NCI-H446 (cell line): ENCODE measurements around the gene GALNTL6.
"Not testable (repeated sequence)": the region's sequence is repeated elsewhere in the genome, so short reads cannot be mapped to it uniquely, and the experiment has no call there.

Source experiments
- DNase-seq, 2 experiments: peaks; one replicate each; lab custom pipeline; 2025; lab: John Stamatoyannopoulos, UW

Gene GALNTL6

GRCh38 chr4:172867835-172868234 is 1054.6 kb downstream of the GALNTL6 start:
- DNase-seq: no peak

DNA sequence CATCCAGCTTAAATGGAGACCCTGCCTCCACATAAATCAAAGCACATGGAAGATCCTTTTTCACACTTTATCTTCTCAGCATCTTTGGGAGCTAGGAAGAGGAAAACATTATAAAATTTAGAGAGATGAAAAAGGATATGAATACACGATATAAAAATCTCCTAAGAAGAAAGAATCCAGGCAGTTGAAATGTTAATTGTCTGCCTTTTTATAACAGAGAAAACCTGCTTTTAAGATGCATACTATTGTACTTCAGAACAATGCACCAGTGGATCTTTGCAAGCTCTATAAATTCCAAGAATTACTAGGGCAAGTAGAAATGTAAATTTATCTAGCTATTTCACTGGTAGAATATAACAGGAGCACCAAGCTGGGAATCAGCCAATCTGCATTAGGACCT is 1055.1 kb downstream of the GALNTL6 start:
- DNase-seq: no peak

GRCh38 chr4:172869621-172870268 is 1056.5 kb downstream of the GALNTL6 start:
- DNase-seq: no peak

- DNase-seq: no peak
Measured at GRCh38 chr4:172871381-172871780, 1058.2 kb downstream of the GALNTL6 start.

- DNase-seq: no peak
Measured at GRCh38 chr4:172874944-172875343, 1061.7 kb downstream of the GALNTL6 start.

- no peak for DNase-seq
Measured at GRCh38 chr4:172876394-172876793, 1063.2 kb downstream of the GALNTL6 start.

DNA sequence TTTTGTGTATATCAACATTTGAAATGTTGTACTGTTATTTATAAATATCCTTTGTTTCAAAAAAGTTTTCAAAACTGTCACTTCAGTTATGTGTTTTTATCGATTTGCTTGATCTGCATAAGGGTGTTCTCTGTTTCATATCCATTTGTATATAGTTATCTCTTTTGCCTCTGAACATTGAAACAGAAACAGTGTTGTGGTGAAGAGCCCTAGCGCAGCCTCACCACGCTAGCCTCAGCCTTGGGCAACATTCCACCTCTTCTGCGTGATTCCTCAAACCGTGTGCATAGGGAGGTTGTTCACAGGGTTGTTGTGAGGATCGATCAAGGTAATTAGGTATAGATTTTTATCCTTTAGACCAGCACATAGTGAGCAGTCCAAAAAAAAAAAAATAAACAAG is 1068.4 kb downstream of the GALNTL6 start:
- DNase-seq: no peak

DNA sequence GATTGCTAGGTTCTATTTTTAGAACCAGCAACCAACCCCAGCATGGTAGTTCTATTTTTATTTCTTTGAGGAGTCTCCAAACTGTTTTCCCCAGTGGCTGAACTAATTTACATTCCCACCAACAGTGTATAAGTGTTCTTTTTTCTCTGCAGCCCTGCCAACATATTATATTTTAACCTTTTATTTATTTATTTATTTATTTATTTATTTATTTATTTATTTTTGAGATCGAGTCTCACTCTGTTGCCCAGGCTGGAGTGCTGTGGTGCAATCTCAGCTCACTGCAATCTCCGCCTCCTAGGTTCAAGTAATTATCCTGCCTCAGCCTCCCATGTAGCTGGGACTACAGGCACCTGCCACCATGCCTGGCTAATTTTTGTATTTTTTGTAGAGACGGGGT is 1074.2 kb downstream of the GALNTL6 start:
- not testable (repeated sequence) for DNase-seq

GRCh38 chr4:172887959-172888358 is 1074.8 kb downstream of the GALNTL6 start:
- no peak for DNase-seq

DNA sequence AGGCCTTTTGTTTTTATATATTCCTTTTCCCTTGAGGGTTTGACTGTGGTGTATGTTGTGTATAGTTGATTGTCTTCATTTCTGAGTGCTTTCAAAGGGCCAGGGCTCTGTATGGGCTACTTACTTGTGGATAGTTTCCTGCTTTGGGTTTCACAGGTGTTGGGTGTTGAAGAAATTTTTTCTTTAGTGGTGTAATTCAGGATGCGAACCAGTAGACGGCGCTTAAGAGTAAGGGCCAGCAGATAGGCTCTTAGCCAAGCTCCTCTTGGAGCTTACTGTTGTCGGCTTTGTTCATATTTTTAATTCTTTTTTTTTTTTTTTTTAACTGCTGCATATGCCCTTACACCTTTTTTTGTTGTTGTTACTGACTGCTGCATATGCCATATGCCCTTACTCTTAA is 1079.1 kb downstream of the GALNTL6 start:
- DNase-seq: peak in 1 of 2 experiments; percentile 1

- no peak for DNase-seq
Measured at GRCh38 chr4:172895699-172896098, 1082.5 kb downstream of the GALNTL6 start.

- no peak for DNase-seq
Measured at GRCh38 chr4:172897046-172897445, 1083.8 kb downstream of the GALNTL6 start.

DNA sequence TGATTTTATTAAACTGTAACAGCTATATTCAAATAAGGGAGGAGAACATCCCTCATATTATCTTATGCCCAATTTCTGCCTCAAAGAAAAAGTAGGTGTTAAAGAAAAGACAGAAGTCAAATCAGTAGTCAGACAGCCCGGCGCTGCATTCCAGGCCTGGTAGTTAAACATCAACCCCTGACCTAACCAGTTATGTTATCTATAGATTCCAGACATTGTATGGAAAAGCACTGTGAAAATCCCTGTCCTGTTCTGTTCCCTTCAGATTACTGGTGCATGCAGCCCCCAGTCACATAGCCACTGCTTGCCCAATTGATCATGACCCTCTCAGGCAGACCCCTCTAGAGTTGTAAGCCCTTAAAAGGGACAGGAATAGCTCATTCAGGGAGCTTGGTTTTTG is 1085.5 kb downstream of the GALNTL6 start:
- no peak for DNase-seq

- DNase-seq: no peak
Measured at GRCh38 chr4:172899861-172900260, 1086.7 kb downstream of the GALNTL6 start.

- no peak for DNase-seq
Measured at GRCh38 chr4:172900900-172901299, 1087.7 kb downstream of the GALNTL6 start.

GRCh38 chr4:172912468-172912867 is 1099.3 kb downstream of the GALNTL6 start:
- DNase-seq: not testable (repeated sequence)

GRCh38 chr4:172917403-172917802 is 1104.2 kb downstream of the GALNTL6 start:
- DNase-seq: not testable (repeated sequence)

GRCh38 chr4:172919269-172919668 is 1106.1 kb downstream of the GALNTL6 start:
- DNase-seq: no peak

- DNase-seq: no peak
Measured at GRCh38 chr4:172927096-172927814, 1114.1 kb downstream of the GALNTL6 start.

- DNase-seq: no peak
Measured at GRCh38 chr4:172928347-172928746, 1115.1 kb downstream of the GALNTL6 start.

DNA sequence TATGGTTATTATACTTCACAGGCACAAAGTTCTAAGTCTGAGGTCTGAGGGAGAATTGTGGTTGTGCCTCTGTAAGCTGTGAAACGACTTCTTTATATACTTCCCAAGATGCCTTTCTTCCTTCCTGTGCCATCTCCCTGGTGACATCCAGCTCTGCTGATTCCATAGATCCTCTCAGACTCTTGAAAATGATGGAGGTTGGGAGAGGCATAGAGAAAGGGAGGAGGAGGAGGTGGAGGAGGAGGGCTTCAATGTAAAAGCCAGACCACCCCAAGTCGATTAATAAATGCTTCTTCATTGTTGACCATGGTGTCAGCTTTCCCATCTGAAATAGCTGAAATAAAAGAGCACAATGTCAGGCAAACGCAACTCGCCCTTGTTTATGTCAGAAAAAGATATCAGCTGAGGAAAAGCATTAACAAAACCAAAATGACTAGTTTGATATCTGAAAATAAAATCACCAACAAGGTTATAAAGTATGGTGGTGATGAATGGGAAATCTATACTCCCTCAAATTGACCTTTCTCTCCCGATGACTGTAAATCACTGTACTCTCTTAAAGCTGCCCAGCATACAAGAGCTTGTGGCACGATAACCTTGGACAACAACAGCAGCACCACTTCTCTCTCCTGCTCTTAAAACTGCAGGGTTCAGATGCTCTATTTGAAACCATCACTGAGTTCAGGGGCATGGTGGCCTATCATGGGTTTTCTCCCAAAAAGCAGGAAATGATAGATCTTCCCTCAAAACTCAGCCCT is 1125.0 kb downstream of the GALNTL6 start:
- no peak for DNase-seq

DNA sequence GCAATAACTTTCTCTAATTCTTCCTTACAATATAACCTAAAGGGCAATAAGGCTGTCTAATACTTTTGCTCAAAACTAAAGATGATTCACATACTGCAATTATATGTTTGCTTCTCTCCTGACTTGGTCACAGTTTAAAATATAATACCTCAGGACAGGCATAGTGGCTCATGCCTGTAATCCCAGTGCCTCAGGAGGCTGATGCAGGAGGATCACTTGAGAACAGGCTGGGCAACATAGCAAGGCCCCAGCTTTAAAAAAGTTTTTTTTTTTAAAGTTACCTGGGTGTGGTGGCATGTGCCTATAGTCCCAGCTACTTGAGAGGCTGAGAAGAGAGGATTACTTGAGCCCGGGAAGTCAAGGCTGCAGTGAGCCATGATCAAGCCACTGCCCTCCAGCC is 1125.7 kb downstream of the GALNTL6 start:
- DNase-seq: no peak

GRCh38 chr4:172942840-172943239 is 1129.6 kb downstream of the GALNTL6 start:
- DNase-seq: no peak
